GM21825 (cell line): Measurements from ENCODE around the gene UTS2R.
"Not testable (repeated sequence)": the region's sequence is repeated elsewhere in the genome, so short reads cannot be mapped to it uniquely, and the experiment has no call there.

Source experiments
- ATAC-seq: cut with Tn5 transposase; IDR thresholded peaks from one replicate; pipeline ENCODE4 v1.9.1; 2021; ENCODE audit warnings: mild to moderate bottlenecking, moderate library complexity; ENCODE audit not compliant: unreplicated experiment

Gene UTS2R

GRCh38 chr17:82353484-82353883, 18.1 kb upstream of the UTS2R start:
- ATAC-seq, result no peak

GRCh38 chr17:82354804-82355308, 16.7 kb upstream of the UTS2R start:
- no peak for ATAC-seq

- ATAC-seq, result no peak
These were observed 15.7 kb upstream of the UTS2R start for GRCh38 chr17:82355770-82356427.

- no peak for ATAC-seq
These were observed 14.7 kb upstream of the UTS2R start for GRCh38 chr17:82356845-82357355.

GRCh38 chr17:82357394-82357793, 14.2 kb upstream of the UTS2R start:
- ATAC-seq, result no peak

- ATAC-seq, result no peak
These were observed 12.9 kb upstream of the UTS2R start, which contains the start of gene TEX19 for GRCh38 chr17:82358465-82359350. Gene TEX19, plus strand, starts transcription at chr17:82359247. Its CDS starts 2,904 bp downstream, at chr17:82362151.

GRCh38 chr17:82359451-82360074, 12.0 kb upstream of the UTS2R start:
- ATAC-seq, result not testable (repeated sequence)

- ATAC-seq, result no peak
These were observed 9.5 kb upstream of the UTS2R start for GRCh38 chr17:82361885-82362633.

GRCh38 chr17:82365606-82366295, 5.8 kb upstream of the UTS2R start:
- no peak for ATAC-seq

GRCh38 chr17:82366749-82367148, 4.8 kb upstream of the UTS2R start:
- ATAC-seq, result no peak

- no peak for ATAC-seq
These were observed 3.6 kb upstream of the UTS2R start for GRCh38 chr17:82367724-82368524.

- no peak for ATAC-seq
These were observed 2.4 kb upstream of the UTS2R start for GRCh38 chr17:82369211-82369610.

- ATAC-seq, result no peak
These were observed 863 bp upstream of the UTS2R start for GRCh38 chr17:82370471-82371332.

GRCh38 chr17:82372249-82373071, 895 bp downstream of the UTS2R start:
- ATAC-seq, result no peak

GRCh38 chr17:82373072-82373452, 1.5 kb downstream of the UTS2R start:
- not testable (repeated sequence) for ATAC-seq

GRCh38 chr17:82373731-82374625, 2.4 kb downstream of the UTS2R start:
- ATAC-seq, result no peak
